B cell (primary cell): ENCODE data around the gene CADPS. TPM values are rescaled to one million over a fixed set of nuclear protein-coding genes. Genes with fewer than 3 reads are reported as not detected.

Source experiments
- ATAC-seq: fragments of 200-7000 bp; cut with Tn5 transposase; one replicate; pipeline ENCODE4 v1.10.0; 2021; ENCODE audit warnings: low read depth, mild to moderate bottlenecking, moderate number of reproducible peaks, moderate library complexity
- CTCF ChIA-PET: fragments of 350-600 bp; sonication (Branson Sonifier 250); formaldehyde crosslinking; loops from one replicate; lab custom pipeline; 2021; ENCODE audit warnings: antibody characterized with exemption, inconsistent platforms; lab: Charles Lee
- POLR2A ChIA-PET: fragments of 350-600 bp; sonication (Branson Sonifier 250); formaldehyde crosslinking; loops from one replicate; lab custom pipeline; 2021; ENCODE audit warnings: antibody characterized with exemption; lab: Charles Lee
- DNase-seq: peaks from one replicate; pipeline ENCODE4 v3.0.0; 2013
- H2AFZ ChIP-seq: 2 replicates; pipeline ENCODE4 v1.6.1; 2012; ENCODE audit warnings: mild to moderate bottlenecking, low read depth, low read length; ENCODE audit not compliant: insufficient read depth, poor library complexity, severe bottlenecking
- H3K27ac ChIP-seq, 2 donors: 1 replicate in 1 of 2; 2 replicates in 1 of 2; pipeline ENCODE4 v1.5.1; 2012 to 2013; ENCODE audit warnings: low read length in 2 of 2, mild to moderate bottlenecking in 2 of 2, moderate library complexity in 1 of 2
- H3K27me3 ChIP-seq, 4 experiments: fragments of 200-600 bp in 1 of 4; sonication (generic) in 1 of 4; replicated peaks in 1 of 4; 1 replicate in 2 of 4; 2 replicates in 2 of 4; pipeline versions ENCODE4 v1.6.1 to v1.7.0; 2013 to 2016; ENCODE audit warnings: low read length in 3 of 4, mild to moderate bottlenecking in 2 of 4, mixed read lengths in 1 of 4, moderate library complexity in 1 of 4; ENCODE audit not compliant: insufficient read depth in 4 of 4, control insufficient read depth in 3 of 4; ENCODE audit errors: control extremely low read depth in 1 of 4
- H3K36me3 ChIP-seq, 2 experiments: replicated peaks in 1 of 2; 1 replicate in 1 of 2; 2 replicates in 1 of 2; pipeline versions ENCODE4 v1.6.1 to v1.7.1; 2013; ENCODE audit warnings: low read length in 1 of 2; ENCODE audit not compliant: insufficient read depth in 2 of 2, control insufficient read depth in 1 of 2; ENCODE audit errors: control extremely low read depth in 1 of 2, extremely low read depth in 1 of 2
- H3K4me1 ChIP-seq, 2 donors: fragments of 200-600 bp in 1 of 2; sonication (generic) in 1 of 2; 1 replicate in 1 of 2; 2 replicates in 1 of 2; pipeline versions ENCODE4 v1.5.1 to v1.6.1; 2013 to 2017; ENCODE audit warnings: low read length in 2 of 2; ENCODE audit not compliant: control insufficient read depth in 2 of 2, insufficient read depth in 2 of 2
- H3K4me2 ChIP-seq: replicated peaks from 2 replicates; pipeline ENCODE3; 2012; ENCODE audit warnings: mild to moderate bottlenecking, low read depth, low read length; ENCODE audit not compliant: poor library complexity, severe bottlenecking
- H3K4me3 ChIP-seq, 5 experiments: fragments of 200-600 bp in 1 of 5; sonication (generic) in 1 of 5; 1 replicate in 3 of 5; 2 replicates in 2 of 5; pipeline versions ENCODE4 v1.5.1 to v1.7.0; 2011 to 2016; ENCODE audit warnings: low read length in 4 of 5, mild to moderate bottlenecking in 4 of 5, low read depth in 2 of 5, control low read depth in 1 of 5, moderate library complexity in 1 of 5; ENCODE audit not compliant: insufficient read depth in 1 of 5; ENCODE audit errors: control extremely low read depth in 1 of 5, extremely low read depth in 1 of 5
- H3K79me2 ChIP-seq: fragments of 200-600 bp; sonication (generic); one replicate; pipeline ENCODE4 v1.6.0; 2016; ENCODE audit warnings: low read length; ENCODE audit not compliant: control insufficient read depth, insufficient read depth
- H3K9ac ChIP-seq: fragments of 200-600 bp; sonication (generic); 2 replicates; pipeline ENCODE4 v1.6.1; 2017; ENCODE audit warnings: mild to moderate bottlenecking, low read length, moderate library complexity
- H3K9me3 ChIP-seq, 3 donors: one replicate each; pipeline versions ENCODE4 v1.6.1 to v1.7.1; 2013; ENCODE audit warnings: low read length in 2 of 3; ENCODE audit not compliant: control insufficient read depth in 2 of 3, insufficient read depth in 1 of 3; ENCODE audit errors: control extremely low read depth in 1 of 3
- H4K20me1 ChIP-seq: 2 replicates; pipeline ENCODE4 v1.6.0; 2012; ENCODE audit warnings: mild to moderate bottlenecking, low read length; ENCODE audit not compliant: insufficient read depth, control insufficient read depth, poor library complexity, severe bottlenecking
- H3K27ac Mint-ChIP-seq: one replicate; pipeline ENCODE4 v1.8.0; 2021; ENCODE audit warnings: mixed read lengths
- H3K27me3 Mint-ChIP-seq: one replicate; pipeline ENCODE4 v1.8.0; 2021; ENCODE audit warnings: mixed read lengths
- H3K4me1 Mint-ChIP-seq: one replicate; pipeline ENCODE4 v1.8.0; 2021; ENCODE audit warnings: mixed read lengths
- H3K4me3 Mint-ChIP-seq: one replicate; pipeline ENCODE4 v1.8.0; 2021; ENCODE audit warnings: mixed read lengths
- H3K9me3 Mint-ChIP-seq: one replicate; pipeline ENCODE4 v1.8.0; 2022; ENCODE audit warnings: mixed read lengths; ENCODE audit not compliant: insufficient read depth
- CTCF ChIP-seq: fragments of 200-600 bp; IDR thresholded peaks from one replicate; pipeline ENCODE4 v1.8.0; 2022; ENCODE audit warnings: antibody characterized with exemption, mild to moderate bottlenecking
- EZH2 ChIP-seq: IDR thresholded peaks from 2 replicates; pipeline ENCODE4 v1.6.1; 2012; ENCODE audit warnings: borderline replicate concordance, low read depth, mild to moderate bottlenecking, moderate library complexity, low read length; ENCODE audit not compliant: insufficient read depth, poor library complexity, severe bottlenecking
- WGBS: methylation state at CpG from one replicate; pipeline ENCODE4 v1.1.5; 2013; ENCODE audit warnings: missing lambda C conversion rate; ENCODE audit not compliant: insufficient coverage; 5-methylcytosine and 5-hydroxymethylcytosine counted together
- intact Hi-C: fragments of 100-400 bp; cut with micrococcal nuclease; formaldehyde crosslinking; loops from one replicate; pipeline ENCODE4 v1.10.0; 2022
- polyA plus RNA-seq: library from polyadenylated mRNA; depleted of rRNA; stranded (reverse); fragments of >200 nt; gene quantifications from 2 replicates; pipeline ENCODE4 v1.2.3, GENCODE V29; 2012
- total RNA-seq, 2 donors: library from RNA; stranded (reverse); fragments of 120-200 nt in 1 of 2; gene quantifications; 1 replicate in 1 of 2; 2 replicates in 1 of 2; pipeline versions ENCODE4 v1.2.3 to v1.2.4, GENCODE V29; 2013 to 2022

The CADPS gene
- total and polyA plus RNA-seq, 2 donors (not counting 1 experiment from before 2014, with no cell fraction given) = 0.16 to 0.22 TPM

- Histone ChIP-seq H3K9ac (no peak overlapping the region), H3K36me3 (no peaks in the 10 kb centered on the region), H3K9me3 (peaks cover 0 to 11% (median 0%) of the 10 kb centered on the region in 3 donors), H3K4me2 (no peak overlapping the region), H3K4me1 (no peaks in the 10 kb centered on the region), H4K20me1 (no peaks in the 10 kb centered on the region), H3K4me3 (no peak overlapping the region), H3K79me2 (no peaks in the 10 kb centered on the region), H3K27me3 (no peaks in the 10 kb centered on the region), H2AFZ (no peak overlapping the region), H3K27ac (no peak overlapping the region)
- intact Hi-C loops = no loop called here
- CTCF ChIA-PET = no interaction called here
- Mint-ChIP-seq H3K27me3 (no peaks in the 10 kb centered on the region), H3K4me1 (no peaks in the 10 kb centered on the region), H3K27ac (no peak overlapping the region), H3K9me3 (peaks cover 3% of the 10 kb centered on the region), H3K4me3 (no peak overlapping the region)
- TF ChIP-seq EZH2 = no peak
- no peak for TF ChIP-seq CTCF
- ATAC-seq (no peak), DNase-seq (no peak)
- WGBS = 83% methylated on average over 2 of the region's 4 CpGs
- POLR2A ChIA-PET = no interaction called here
Measured at GRCh38 chr3:62585861-62586260, 289.4 kb downstream of the CADPS start.

GRCh38 chr3:62584636-62585035 lies 290.6 kb downstream of the CADPS start:
- CTCF ChIA-PET = no interaction called here
- no CpG with 5 or more reads among the region's 4 CpGs for WGBS
- no peak overlapping the region for H3K27ac Mint-ChIP-seq

More at GRCh38 chr3:62584636-62585035, 290.6 kb downstream of the CADPS start:
- Mint-ChIP-seq H3K4me1 (no peaks in the 10 kb centered on the region), H3K4me3 (no peak overlapping the region), H3K9me3 (peaks cover 11% of the 10 kb centered on the region), H3K27me3 (no peaks in the 10 kb centered on the region)
- no peak overlapping the region for H3K27ac ChIP-seq
- H3K4me3 ChIP-seq = no peak overlapping the region
- no peaks in the 10 kb centered on the region for H3K79me2 ChIP-seq
- DNase-seq (no peak), ATAC-seq (no peak)
- H2AFZ ChIP-seq = no peak overlapping the region
- no peaks in the 10 kb centered on the region for H4K20me1 ChIP-seq
- H3K9ac ChIP-seq = no peak overlapping the region
- no peaks in the 10 kb centered on the region for H3K27me3 ChIP-seq
- intact Hi-C loops = no loop called here
- H3K9me3 ChIP-seq = peaks cover 0 to 14% (median 0%) of the 10 kb centered on the region in 3 donors
- H3K4me1 ChIP-seq = no peaks in the 10 kb centered on the region
- H3K4me2 ChIP-seq = no peak overlapping the region
- no peak for TF ChIP-seq EZH2
- no peak for TF ChIP-seq CTCF
- H3K36me3 ChIP-seq = no peaks in the 10 kb centered on the region
- POLR2A ChIA-PET = no interaction called here
